ENCODE data around the gene ACTN3.
A peak's percentile ranks its signal among the peaks of the same experiment; 100 is the strongest.
"Not testable (repeated sequence)": the region's sequence is repeated elsewhere in the genome, so short reads cannot be mapped to it uniquely, and the experiment has no call there.

Gene ACTN3

GRCh38 chr11:66603072-66603471 is 56.4 kb downstream of the ACTN3 start:
- no peak for DNase-seq

- no peak for DNase-seq
Observed at GRCh38 chr11:66604155-66604554, 57.5 kb downstream of the ACTN3 start.

GRCh38 chr11:66606608-66607007 is 59.9 kb downstream of the ACTN3 start:
- DNase-seq, result not testable (repeated sequence)

GRCh38 chr11:66607126-66607834 is 60.6 kb downstream of the ACTN3 start:
- no peak for DNase-seq

- peak; percentile 10 for DNase-seq
Observed at GRCh38 chr11:66609721-66610617, 63.3 kb downstream of the ACTN3 start.

GRCh38 chr11:66612458-66612857 is 65.8 kb downstream of the ACTN3 start:
- no peak for DNase-seq

Data from activated CD4-positive, alpha-beta T cell treated with anti-CD3 and anti-CD28 coated beads, Interleukin-2, amount 50 U/mL, for 16 hours (primary cell).